HPDE6-E6E7 (cell line): ENCODE results near the gene UHRF1.
"Not testable (repeated sequence)": the region's sequence is repeated elsewhere in the genome, so short reads cannot be mapped to it uniquely, and the experiment has no call there.

Experiments used
- DNase-seq: peaks from one replicate; pipeline ENCODE4 v3.0.0; 2011; ENCODE audit warnings: missing footprints; ENCODE audit errors: extremely low spot score

Gene UHRF1

GRCh38 chr19:4900879-4901278 is 8.4 kb upstream of the UHRF1 start:
- not testable (repeated sequence) for DNase-seq

- no peak for DNase-seq
Observed at GRCh38 chr19:4902796-4903195, 6.5 kb upstream of the UHRF1 start, which contains the start of gene ARRDC5. Gene ARRDC5, minus strand, starts transcription at chr19:4902896. Its CDS starts 71 bp downstream, at chr19:4902825.

GRCh38 chr19:4904481-4904880 is 4.8 kb upstream of the UHRF1 start:
- DNase-seq: no peak

- DNase-seq: no peak
Observed at GRCh38 chr19:4906963-4907362, 2.3 kb upstream of the UHRF1 start.

- no peak for DNase-seq
Observed at GRCh38 chr19:4908360-4908759, 941 bp upstream of the UHRF1 start.

- DNase-seq: no peak
Observed at GRCh38 chr19:4908781-4909155, 533 bp upstream of the UHRF1 start.

- DNase-seq: peak; percentile 75
Observed at GRCh38 chr19:4909897-4910593, 744 bp downstream of the UHRF1 start.

- DNase-seq: peak; percentile 44
Observed at GRCh38 chr19:4910594-4911281, 1.4 kb downstream of the UHRF1 start.

GRCh38 chr19:4911314-4911713 is 2.0 kb downstream of the UHRF1 start:
- DNase-seq: no peak

- DNase-seq: peak; percentile 97
Observed at GRCh38 chr19:4911786-4912672, 2.7 kb downstream of the UHRF1 start.

- DNase-seq: no peak
Observed at GRCh38 chr19:4913996-4914735, 4.9 kb downstream of the UHRF1 start.

GRCh38 chr19:4914736-4915501 is 5.6 kb downstream of the UHRF1 start:
- peak; percentile 87 for DNase-seq

GRCh38 chr19:4916292-4917082 is 7.2 kb downstream of the UHRF1 start:
- DNase-seq: no peak

- DNase-seq: no peak
Observed at GRCh38 chr19:4922530-4923275, 13.4 kb downstream of the UHRF1 start.

- DNase-seq: no peak
Observed at GRCh38 chr19:4923276-4923747, 14.0 kb downstream of the UHRF1 start.

- no peak for DNase-seq
Observed at GRCh38 chr19:4929186-4929585, 19.9 kb downstream of the UHRF1 start.

GRCh38 chr19:4930664-4931063 is 21.4 kb downstream of the UHRF1 start:
- no peak for DNase-seq

GRCh38 chr19:4932711-4933110 is 23.4 kb downstream of the UHRF1 start:
- DNase-seq: no peak

- no peak for DNase-seq
Observed at GRCh38 chr19:4933528-4933927, 24.2 kb downstream of the UHRF1 start.
